DND-41 (cell line): ENCODE results near the gene E2F4.

ENCODE experiments used
- ATAC-seq: fragments of 200-7000 bp; cut with Tn5 transposase; 3 replicates; pipeline ENCODE4 v1.9.1; 2021; ENCODE audit warnings: low read depth; ENCODE audit not compliant: insufficient read depth
- DNase-seq: peaks from one replicate; pipeline ENCODE4 v3.0.0-alpha.2; 2020
- H2AFZ ChIP-seq: 2 replicates; pipeline ENCODE4 v1.6.0; 2012; ENCODE audit warnings: low read depth, low read length
- H3K27ac ChIP-seq: 2 replicates; pipeline ENCODE4 v1.5.1; 2012; ENCODE audit warnings: low read length, inconsistent platforms
- H3K27me3 ChIP-seq: fragments of 200-600 bp; sonication (generic); 2 replicates; pipeline ENCODE4 v1.6.0; 2012; ENCODE audit warnings: low read length, mild to moderate bottlenecking, inconsistent platforms; ENCODE audit not compliant: insufficient read depth, poor library complexity
- H3K36me3 ChIP-seq: 2 replicates; pipeline ENCODE4 v1.5.1; 2012; ENCODE audit warnings: low read length, inconsistent platforms; ENCODE audit not compliant: insufficient read depth
- H3K4me1 ChIP-seq: 2 replicates; pipeline ENCODE4 v1.5.1; 2012; ENCODE audit warnings: mild to moderate bottlenecking, low read length; ENCODE audit not compliant: insufficient read depth
- H3K4me2 ChIP-seq: 2 replicates; pipeline ENCODE4 v1.6.0; 2012; ENCODE audit warnings: mild to moderate bottlenecking, moderate library complexity, low read length, inconsistent platforms; ENCODE audit not compliant: insufficient read depth
- H3K4me3 ChIP-seq, 2 experiments: fragments of 200-600 bp in 1 of 2; shearing (Covaris generic) in 1 of 2; 2 replicates each; pipeline ENCODE4 v1.5.1; 2012 to 2016; ENCODE audit warnings: inconsistent platforms in 2 of 2, low read length in 2 of 2, mild to moderate bottlenecking in 2 of 2, low read depth in 1 of 2, moderate library complexity in 1 of 2
- H3K79me2 ChIP-seq: 2 replicates; pipeline ENCODE4 v1.6.0; 2012; ENCODE audit warnings: low read length, inconsistent platforms; ENCODE audit not compliant: insufficient read depth
- H3K9ac ChIP-seq: 2 replicates; pipeline ENCODE4 v1.6.0; 2012; ENCODE audit warnings: low read depth, mild to moderate bottlenecking, inconsistent platforms, low read length, moderate library complexity
- H3K9me3 ChIP-seq: 2 replicates; pipeline ENCODE4 v1.5.1; 2012; ENCODE audit warnings: low read length, moderate library complexity, mild to moderate bottlenecking, inconsistent platforms; ENCODE audit not compliant: insufficient read depth, severe bottlenecking
- H4K20me1 ChIP-seq: 2 replicates; pipeline ENCODE4 v1.6.0; 2012; ENCODE audit warnings: low read length; ENCODE audit not compliant: insufficient read depth
- CTCF ChIP-seq: IDR thresholded peaks from 2 replicates; pipeline ENCODE4 v1.5.1; 2012; ENCODE audit warnings: borderline replicate concordance, low read length, moderate library complexity, mild to moderate bottlenecking; ENCODE audit not compliant: poor library complexity, severe bottlenecking; ENCODE audit errors: extremely low read depth
- EZH2 ChIP-seq: IDR thresholded peaks from 3 replicates; pipeline ENCODE4 v1.6.1; 2012; ENCODE audit warnings: borderline replicate concordance, low read depth, mild to moderate bottlenecking, moderate library complexity, low read length, inconsistent platforms; ENCODE audit not compliant: severe bottlenecking

The E2F4 gene

GRCh38 chr16:67148221-67148620, 43.7 kb upstream of the E2F4 start:
- H3K27me3 ChIP-seq, result no peaks in the 10 kb centered on the region
- ATAC-seq (no peak), DNase-seq (no peak)
- H3K79me2 ChIP-seq, result no peaks in the 10 kb centered on the region
- H3K4me3 ChIP-seq, result no peak overlapping the region
- H3K27ac ChIP-seq, result no peak overlapping the region
- H3K9ac ChIP-seq, result no peak overlapping the region
- H3K9me3 ChIP-seq, result no peaks in the 10 kb centered on the region
- no peak overlapping the region for H2AFZ ChIP-seq
- H3K4me2 ChIP-seq, result no peak overlapping the region
- TF ChIP-seq EZH2 (no peak), CTCF (no peak)
- H3K36me3 ChIP-seq, result peaks cover 55% of the 10 kb centered on the region
- H4K20me1 ChIP-seq, result peaks cover 11% of the 10 kb centered on the region; the same call in 1 of the 2 replicates
- H3K4me1 ChIP-seq, result no peaks in the 10 kb centered on the region

- Histone ChIP-seq H2AFZ (no peak overlapping the region), H3K27me3 (no peaks in the 10 kb centered on the region), H3K9me3 (no peaks in the 10 kb centered on the region), H3K27ac (no peak overlapping the region), H3K36me3 (peaks cover 51% of the 10 kb centered on the region), H4K20me1 (peaks cover 11% of the 10 kb centered on the region; the same call in 1 of the 2 replicates), H3K4me3 (no peak overlapping the region), H3K4me2 (no peak overlapping the region), H3K79me2 (no peaks in the 10 kb centered on the region), H3K4me1 (no peaks in the 10 kb centered on the region), H3K9ac (no peak overlapping the region)
- no peak for ATAC-seq
- DNase-seq, result no peak
- TF ChIP-seq CTCF (no peak), EZH2 (no peak)
Observed at GRCh38 chr16:67148656-67149275, 43.2 kb upstream of the E2F4 start.

GRCh38 chr16:67149276-67150046, 42.5 kb upstream of the E2F4 start:
- Histone ChIP-seq H3K4me1 (0 out of 2 replicates have a peak, but pooled peaks cover under 1% of the 10 kb centered on the region), H3K4me2 (no peak overlapping the region), H3K27me3 (no peaks in the 10 kb centered on the region), H3K9ac (no peak overlapping the region), H3K4me3 (no peak overlapping the region), H3K79me2 (no peaks in the 10 kb centered on the region), H4K20me1 (peaks cover 13% of the 10 kb centered on the region), H3K27ac (no peak overlapping the region), H3K9me3 (no peaks in the 10 kb centered on the region), H3K36me3 (peaks cover 47% of the 10 kb centered on the region), H2AFZ (no peak overlapping the region)
- no peak for TF ChIP-seq EZH2
- no peak for TF ChIP-seq CTCF
- no peak; the same call in 2 of the 3 replicates for ATAC-seq
- no peak for DNase-seq
